Coronary artery (tissue), 2 donors: ENCODE results near the gene SLC13A3.

Experiments used
- DNase-seq: peaks from one replicate; pipeline ENCODE4 v3.0.0-alpha.2; 2017; ENCODE audit warnings: low spot score
- H3K27ac ChIP-seq, 2 donors: fragments of 200-600 bp; sonication (generic); one replicate each; pipeline ENCODE4 v1.5.1; 2016 to 2019
- H3K4me3 ChIP-seq: fragments of 200-600 bp; sonication (generic); 2 replicates; pipeline ENCODE4 v1.5.1; 2016; ENCODE audit warnings: mild to moderate bottlenecking, moderate library complexity
- CTCF ChIP-seq: fragments of 200-600 bp; sonication (generic); IDR thresholded peaks from one replicate; pipeline ENCODE4 v1.5.1; 2019; ENCODE audit warnings: antibody characterized with exemption

SLC13A3 gene

GRCh38 chr20:46635514-46636136 is 15.6 kb downstream of the SLC13A3 start:
- TF ChIP-seq CTCF: no peak
- Histone ChIP-seq H3K27ac (no peak overlapping the region), H3K4me3 (no peak overlapping the region)
- no peak for DNase-seq

- H3K4me3 ChIP-seq: no peak overlapping the region
- no peak for TF ChIP-seq CTCF
- DNase-seq: no peak
- H3K27ac ChIP-seq: no peak overlapping the region
Observed at GRCh38 chr20:46634528-46634927, 16.7 kb downstream of the SLC13A3 start.

GRCh38 chr20:46631874-46632446 is 19.3 kb downstream of the SLC13A3 start:
- H3K27ac ChIP-seq: no peak overlapping the region
- no peak overlapping the region for H3K4me3 ChIP-seq
- TF ChIP-seq CTCF: no peak
- no peak for DNase-seq

GRCh38 chr20:46631212-46631869 is 19.9 kb downstream of the SLC13A3 start:
- TF ChIP-seq CTCF: no peak
- DNase-seq: no peak
- Histone ChIP-seq H3K4me3 (no peak overlapping the region), H3K27ac (no peak overlapping the region)

GRCh38 chr20:46630306-46630705 is 21.0 kb downstream of the SLC13A3 start:
- TF ChIP-seq CTCF: no peak
- no peak for DNase-seq
- no peak overlapping the region for H3K4me3 ChIP-seq
- H3K27ac ChIP-seq: no peak overlapping the region

- no peak for DNase-seq
- TF ChIP-seq CTCF: no peak
- H3K4me3 ChIP-seq: no peak overlapping the region
- no peak overlapping the region for H3K27ac ChIP-seq
Observed at GRCh38 chr20:46629341-46629740, 21.9 kb downstream of the SLC13A3 start.

GRCh38 chr20:46627234-46627633 is 24.0 kb downstream of the SLC13A3 start:
- H3K27ac ChIP-seq: no peak overlapping the region
- no peak for DNase-seq
- TF ChIP-seq CTCF: no peak
- H3K4me3 ChIP-seq: no peak overlapping the region
